Activated naive CD4-positive, alpha-beta T cell treated with anti-CD3 and anti-CD28 coated beads for 36 hours (primary cell): Measurements from ENCODE around the gene SLC6A12. TPM values are rescaled to one million over a fixed set of nuclear protein-coding genes. Genes with fewer than 3 reads are reported as not detected.

Experiments used
- CTCF ChIA-PET: fragments of 350-600 bp; sonication (Branson Sonifier 250); formaldehyde crosslinking; loops from one replicate; lab custom pipeline; 2021; ENCODE audit warnings: antibody characterized with exemption; lab: Charles Lee
- DNase-seq: peaks from one replicate; pipeline ENCODE4 v3.0.0-alpha.2; 2020
- H3K27ac Mint-ChIP-seq: one replicate; pipeline ENCODE4 v1.8.0; 2021; ENCODE audit warnings: mild to moderate bottlenecking, mixed read lengths
- H3K27me3 Mint-ChIP-seq: one replicate; pipeline ENCODE4 v1.8.0; 2021; ENCODE audit warnings: low read depth, mixed read lengths
- H3K36me3 Mint-ChIP-seq: one replicate; pipeline ENCODE4 v1.8.0; 2021; ENCODE audit warnings: low read depth, mixed read lengths
- H3K4me1 Mint-ChIP-seq: one replicate; pipeline ENCODE4 v1.8.0; 2021; ENCODE audit warnings: low read depth, mixed read lengths
- H3K4me3 Mint-ChIP-seq: one replicate; pipeline ENCODE4 v1.8.0; 2021; ENCODE audit warnings: mild to moderate bottlenecking, moderate library complexity, mixed read lengths
- H3K9me3 Mint-ChIP-seq: one replicate; pipeline ENCODE4 v1.8.0; 2021; ENCODE audit warnings: mixed read lengths
- intact Hi-C: fragments of 100-400 bp; cut with micrococcal nuclease; formaldehyde crosslinking; loops from one replicate; pipeline ENCODE4 v1.15.1; 2023
- total RNA-seq, 2 experiments: library from RNA; stranded (reverse); gene quantifications; one replicate each; pipeline ENCODE4 v1.2.3, GENCODE V29; 2021

Gene SLC6A12
- total RNA-seq, 2 experiments from 2014 or later, result 0.21 TPM; not detected in 1

DNA sequence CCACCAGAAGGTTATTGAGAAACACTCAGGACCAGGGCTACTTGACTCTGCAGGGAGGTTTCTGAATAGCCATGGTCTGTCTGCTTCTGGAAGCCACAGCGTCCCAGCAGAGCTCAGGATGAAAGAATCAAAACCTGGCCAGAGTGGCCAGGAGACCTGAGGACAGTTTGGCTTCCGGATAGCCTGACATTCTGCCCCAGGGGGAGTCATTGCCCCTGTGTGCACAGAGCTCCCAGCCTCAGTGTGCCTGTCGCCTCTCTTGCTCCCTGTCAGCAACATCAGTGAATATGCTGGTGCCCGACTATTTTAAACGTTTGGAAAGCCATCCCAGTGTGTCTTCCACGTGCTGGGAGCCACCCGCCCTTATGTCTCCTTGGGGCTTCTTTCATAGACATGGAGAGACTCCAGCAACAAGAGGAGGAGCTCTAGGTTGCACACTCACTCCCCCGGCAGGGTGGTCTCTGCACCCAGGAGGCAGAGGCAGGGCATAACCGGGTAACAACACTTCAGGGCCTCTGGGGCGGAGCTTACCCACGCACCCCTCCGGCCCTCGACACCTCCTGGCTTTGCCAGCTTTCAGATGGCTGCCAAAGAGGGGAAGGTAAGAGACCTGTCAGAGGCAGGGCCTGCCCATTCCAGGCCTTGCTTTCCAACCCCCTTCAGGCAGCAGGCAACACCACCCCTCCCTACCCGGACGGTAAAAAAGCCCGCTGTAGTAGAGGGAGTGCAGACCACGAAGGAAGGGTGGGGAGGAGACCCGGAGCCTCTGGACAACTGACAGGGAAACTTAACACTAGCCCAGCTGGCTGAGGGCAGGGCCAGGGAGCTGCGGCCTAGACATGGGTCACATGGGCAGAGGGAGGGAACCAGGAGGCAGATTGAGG is 19.0 kb upstream of the SLC6A12 start:
- Mint-ChIP-seq H3K36me3 (peaks cover 3% of the 10 kb centered on the region), H3K4me3 (no peak overlapping the region), H3K27ac (no peak overlapping the region), H3K4me1 (no peaks in the 10 kb centered on the region), H3K9me3 (peaks cover 14% of the 10 kb centered on the region), H3K27me3 (peaks cover 2% of the 10 kb centered on the region)
- intact Hi-C loops, result no loop called here
- CTCF ChIA-PET, result interaction anchor here (0.6 to 1.3 kb wide), 2 partner anchors 13 kb away, joined by 4 read pairs; no protein-coding TSS in a partner anchor
- DNase-seq, result no peak

DNA sequence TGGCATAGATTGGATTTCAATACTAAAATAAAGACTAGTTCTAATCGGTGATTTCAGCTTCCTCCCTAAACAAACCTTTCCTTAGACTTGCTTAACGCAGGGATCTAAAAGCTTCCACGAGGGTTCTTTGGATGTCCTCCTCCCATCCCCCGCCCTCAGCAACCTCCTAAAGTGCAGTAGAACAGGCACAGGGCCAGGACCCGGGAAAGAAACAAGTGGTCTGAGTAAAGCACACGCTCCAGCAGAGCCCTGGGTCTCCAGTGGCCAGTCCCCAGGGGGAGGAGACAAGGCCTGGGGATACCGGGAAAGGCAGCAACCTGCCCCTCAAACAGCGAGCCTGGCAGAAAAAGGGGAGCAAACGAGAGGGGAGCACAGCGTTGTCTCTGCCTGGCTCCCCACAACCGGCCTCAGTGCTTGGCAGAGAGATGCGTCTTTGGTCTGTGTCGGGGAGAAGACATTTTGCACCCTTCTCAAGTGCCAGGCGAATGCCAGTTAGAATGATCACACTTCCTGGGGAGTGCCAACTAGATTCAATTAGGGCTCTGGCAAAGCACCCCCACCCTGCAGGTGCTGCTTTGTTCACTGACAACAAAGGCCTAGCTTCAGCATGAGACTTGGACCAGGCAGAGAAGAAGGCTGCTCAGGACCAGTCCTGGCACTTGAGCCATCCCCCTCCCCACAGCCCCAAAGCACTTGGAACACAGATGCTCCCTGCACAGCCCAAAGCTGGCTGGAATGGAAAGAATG is 17.1 kb upstream of the SLC6A12 start:
- CTCF ChIA-PET, result interaction anchor here (0.5 to 1.0 kb wide), 2 partner anchors 10 to 390 kb away, joined by 3 to 4 read pairs; no protein-coding TSS in a partner anchor

DNA sequence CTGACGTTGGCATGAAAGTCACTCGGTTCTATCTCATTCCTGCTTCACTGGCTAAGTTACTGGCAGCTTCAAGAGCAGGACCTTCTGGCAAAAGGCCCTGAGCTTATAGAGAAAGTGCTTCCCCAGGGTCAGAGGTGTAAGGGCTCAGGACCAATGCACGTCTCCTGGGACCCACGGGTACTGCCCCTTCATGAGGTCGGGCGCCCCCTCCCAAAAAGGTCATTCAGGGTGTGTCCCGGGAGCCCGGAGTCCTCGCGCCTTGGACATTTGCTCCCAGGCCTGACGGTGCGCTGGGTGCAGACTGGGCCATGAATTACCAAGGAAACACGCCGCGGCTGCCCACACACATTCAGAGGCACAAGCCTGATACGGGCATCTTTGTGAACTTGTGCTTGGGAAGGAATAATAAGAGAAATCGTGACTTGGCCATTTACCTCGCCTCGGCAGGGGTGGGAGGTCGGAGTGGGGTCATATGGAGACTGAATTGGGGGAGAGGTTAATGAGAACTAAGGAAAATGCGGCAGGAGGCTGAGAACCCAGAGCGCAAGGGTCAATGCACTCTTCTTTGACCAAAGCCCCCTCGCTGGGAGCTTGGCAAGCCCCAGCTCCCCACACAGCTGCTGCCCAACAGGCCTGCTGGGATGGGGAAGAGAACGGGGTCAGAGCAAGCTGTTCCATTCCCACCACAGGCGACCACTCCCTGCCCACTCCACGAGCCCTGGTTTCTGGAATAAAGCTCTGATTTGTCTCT is 15.7 kb upstream of the SLC6A12 start:
- Mint-ChIP-seq H3K4me1 (no peaks in the 10 kb centered on the region), H3K9me3 (no peaks in the 10 kb centered on the region), H3K27me3 (no peaks in the 10 kb centered on the region), H3K27ac (no peak overlapping the region), H3K4me3 (no peak overlapping the region), H3K36me3 (no peaks in the 10 kb centered on the region)
- no peak for DNase-seq
- intact Hi-C loops, result no loop called here
- CTCF ChIA-PET, result no interaction called here

More for the DNA sequence above, 17.1 kb upstream of the SLC6A12 start:
- peaks cover 9% of the 10 kb centered on the region for H3K9me3 Mint-ChIP-seq
- no peaks in the 10 kb centered on the region for H3K4me1 Mint-ChIP-seq
- peaks cover 2% of the 10 kb centered on the region for H3K36me3 Mint-ChIP-seq
- H3K4me3 Mint-ChIP-seq, result no peak overlapping the region
- no peak for DNase-seq
- intact Hi-C loops, result no loop called here
- H3K27me3 Mint-ChIP-seq, result peaks cover 2% of the 10 kb centered on the region
- H3K27ac Mint-ChIP-seq, result no peak overlapping the region

DNA sequence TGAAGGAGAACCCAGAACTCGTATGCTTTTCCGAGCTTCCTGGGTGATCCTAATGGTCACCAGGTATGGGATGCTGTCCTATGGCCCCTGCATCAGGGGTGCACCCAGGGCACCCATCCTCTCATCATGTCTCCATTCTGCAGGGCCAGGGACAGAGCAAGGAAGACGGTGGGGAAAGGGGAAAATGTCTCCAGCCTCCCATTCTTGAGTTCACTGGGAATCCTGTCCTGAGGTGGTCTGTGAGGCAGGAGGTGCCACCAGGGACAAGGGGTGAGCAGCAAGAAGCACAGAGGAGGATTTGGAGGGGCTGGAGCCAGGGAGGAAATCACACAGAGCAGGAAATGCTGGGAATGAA is 14.9 kb upstream of the SLC6A12 start:
- Mint-ChIP-seq H3K36me3 (no peaks in the 10 kb centered on the region), H3K27me3 (no peaks in the 10 kb centered on the region), H3K4me3 (no peak overlapping the region), H3K9me3 (no peaks in the 10 kb centered on the region), H3K4me1 (no peaks in the 10 kb centered on the region), H3K27ac (no peak overlapping the region)
- intact Hi-C loops, result no loop called here
- CTCF ChIA-PET, result no interaction called here
- DNase-seq, result no peak

DNA sequence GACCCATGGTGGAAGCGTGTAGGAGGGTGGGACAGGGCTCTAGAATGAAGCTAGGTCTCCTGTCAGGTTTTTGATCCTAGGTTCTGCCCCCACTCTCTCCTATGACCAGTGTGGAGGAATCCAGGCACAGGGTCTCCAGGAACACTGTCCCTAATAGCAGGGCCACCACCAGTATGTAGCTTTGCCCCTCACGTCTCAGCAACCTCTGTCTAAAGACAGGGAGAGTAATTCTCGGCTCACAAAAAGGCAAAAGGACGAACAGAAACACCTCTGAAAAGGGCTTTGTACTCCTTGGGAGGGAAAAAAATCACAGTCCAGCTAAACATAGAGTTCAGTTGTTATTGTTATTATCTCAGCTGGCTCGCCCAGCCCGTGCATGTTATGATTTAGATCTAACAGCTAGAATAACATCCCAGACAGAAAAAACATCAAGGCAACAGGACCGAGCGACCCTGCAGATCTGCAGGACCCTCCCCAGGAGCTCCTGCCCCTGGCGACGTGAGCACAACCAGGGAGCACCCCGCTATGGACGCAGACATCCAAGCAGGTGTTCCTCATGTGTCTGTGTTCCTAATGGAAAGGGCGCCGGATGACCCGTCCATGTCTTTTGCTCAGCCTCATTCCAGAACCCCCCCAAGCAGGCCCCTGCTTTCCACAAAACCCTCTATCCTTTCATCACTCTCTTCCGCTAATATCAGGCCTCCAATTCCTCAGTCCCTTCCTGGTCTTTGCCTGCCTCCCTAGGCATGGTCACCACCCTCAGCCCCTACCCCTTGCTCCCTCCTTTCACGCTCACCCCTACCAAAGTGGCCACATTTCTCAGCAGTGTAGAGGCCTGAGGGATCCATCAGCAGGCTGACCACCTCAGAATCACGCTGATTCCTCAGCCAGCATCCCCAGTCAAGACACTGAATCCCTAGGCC is 14.2 kb upstream of the SLC6A12 start:
- intact Hi-C loops, result no loop called here
- CTCF ChIA-PET, result interaction anchor here (0.5 kb wide), 1 partner anchor 122 kb away, joined by 5 read pairs; no protein-coding TSS in a partner anchor
- Mint-ChIP-seq H3K9me3 (no peaks in the 10 kb centered on the region), H3K27me3 (no peaks in the 10 kb centered on the region), H3K4me1 (no peaks in the 10 kb centered on the region), H3K4me3 (no peak overlapping the region), H3K27ac (no peak overlapping the region), H3K36me3 (no peaks in the 10 kb centered on the region)
- DNase-seq, result no peak

DNA sequence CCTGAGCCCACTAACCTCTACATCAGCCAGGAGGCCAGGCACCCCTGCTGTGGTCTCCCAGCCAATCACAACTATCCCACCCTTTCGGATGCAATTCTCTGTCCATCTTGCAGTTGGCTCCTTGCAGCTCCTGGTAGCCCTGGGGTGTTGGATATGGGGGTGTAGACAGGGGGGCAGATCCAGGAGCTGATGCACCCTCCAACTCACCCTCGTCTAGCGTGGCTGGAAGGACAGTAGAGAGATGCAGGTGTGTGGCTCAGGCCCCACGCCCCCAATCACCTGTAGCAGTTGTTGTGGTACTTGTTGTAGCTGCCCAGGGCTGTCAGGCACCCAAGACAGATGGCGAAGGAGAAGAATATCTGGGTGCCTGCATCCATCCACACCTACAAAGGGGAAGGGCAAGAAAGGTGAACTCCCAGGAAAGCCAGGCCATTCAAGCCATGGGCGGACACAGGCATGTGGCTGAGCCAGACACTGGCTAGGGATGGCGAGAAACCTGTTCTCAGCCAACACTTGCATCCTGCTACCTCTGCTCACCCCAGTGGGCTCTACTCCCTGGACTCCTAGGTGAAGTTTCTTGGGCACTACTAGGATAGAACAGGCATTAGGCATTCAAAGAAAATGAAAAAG is 13.4 kb upstream of the SLC6A12 start:
- intact Hi-C loops, result no loop called here
- CTCF ChIA-PET, result interaction anchor here (0.5 kb wide), 1 partner anchor 123 kb away, joined by 5 read pairs; no protein-coding TSS in a partner anchor
- DNase-seq, result peak; percentile 2
- H3K4me1 Mint-ChIP-seq, result no peaks in the 10 kb centered on the region
- H3K9me3 Mint-ChIP-seq, result no peaks in the 10 kb centered on the region
- no peaks in the 10 kb centered on the region for H3K36me3 Mint-ChIP-seq
- H3K27ac Mint-ChIP-seq, result no peak overlapping the region
- H3K27me3 Mint-ChIP-seq, result no peaks in the 10 kb centered on the region
- no peak overlapping the region for H3K4me3 Mint-ChIP-seq

DNA sequence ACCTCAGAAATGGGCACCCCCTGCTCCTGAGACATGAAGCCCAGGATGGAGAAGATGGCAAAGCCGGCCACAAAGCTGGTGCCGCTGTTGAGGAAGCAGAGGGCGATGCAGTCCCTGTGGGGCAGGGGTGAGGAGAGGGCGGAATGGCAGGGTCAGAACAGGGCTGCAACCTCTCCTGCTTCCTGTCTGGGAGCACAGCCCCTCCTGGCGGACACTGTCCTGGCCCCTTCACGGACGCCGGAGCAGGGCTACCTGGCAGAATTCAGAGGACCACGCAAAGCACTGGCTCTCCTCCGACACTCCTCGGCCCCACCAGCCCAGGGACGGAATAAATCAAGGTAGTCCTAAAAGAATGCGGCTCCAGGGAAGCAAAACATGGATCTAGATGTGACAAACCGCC is 12.4 kb upstream of the SLC6A12 start:
- no peak overlapping the region for H3K4me3 Mint-ChIP-seq
- H3K4me1 Mint-ChIP-seq, result no peaks in the 10 kb centered on the region
- DNase-seq, result peak; percentile 2
- no peaks in the 10 kb centered on the region for H3K36me3 Mint-ChIP-seq
- H3K27ac Mint-ChIP-seq, result no peak overlapping the region
- H3K9me3 Mint-ChIP-seq, result no peaks in the 10 kb centered on the region
- CTCF ChIA-PET, result no interaction called here
- no peaks in the 10 kb centered on the region for H3K27me3 Mint-ChIP-seq
- intact Hi-C loops, result no loop called here

DNA sequence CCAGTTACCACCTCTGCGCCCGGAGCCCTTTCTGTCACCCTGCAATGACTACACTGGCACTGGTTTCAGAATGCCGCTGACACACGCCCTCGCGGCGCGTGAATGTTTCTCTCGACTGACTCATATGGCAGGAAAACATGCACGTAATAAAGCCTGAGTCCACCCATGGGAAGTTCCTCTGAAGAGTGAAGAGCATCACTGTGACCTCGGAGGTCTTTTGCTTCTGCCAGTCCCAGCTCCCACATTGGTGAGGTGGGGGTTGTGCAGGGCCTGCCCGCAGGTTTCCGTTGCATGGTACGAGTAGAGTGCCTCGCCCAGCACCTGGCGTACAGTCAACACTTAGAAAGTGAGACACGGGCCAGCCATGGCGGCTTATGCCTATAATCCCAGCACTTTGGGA is 11.1 kb upstream of the SLC6A12 start:
- no peaks in the 10 kb centered on the region for H3K27me3 Mint-ChIP-seq
- H3K9me3 Mint-ChIP-seq, result no peaks in the 10 kb centered on the region
- intact Hi-C loops, result no loop called here
- H3K27ac Mint-ChIP-seq, result no peak overlapping the region
- no peak overlapping the region for H3K4me3 Mint-ChIP-seq
- no peaks in the 10 kb centered on the region for H3K36me3 Mint-ChIP-seq
- DNase-seq, result no peak
- no peaks in the 10 kb centered on the region for H3K4me1 Mint-ChIP-seq
- CTCF ChIA-PET, result interaction anchor here (0.6 kb wide), 1 partner anchor 18 kb away, joined by 4 read pairs; no protein-coding TSS in a partner anchor

DNA sequence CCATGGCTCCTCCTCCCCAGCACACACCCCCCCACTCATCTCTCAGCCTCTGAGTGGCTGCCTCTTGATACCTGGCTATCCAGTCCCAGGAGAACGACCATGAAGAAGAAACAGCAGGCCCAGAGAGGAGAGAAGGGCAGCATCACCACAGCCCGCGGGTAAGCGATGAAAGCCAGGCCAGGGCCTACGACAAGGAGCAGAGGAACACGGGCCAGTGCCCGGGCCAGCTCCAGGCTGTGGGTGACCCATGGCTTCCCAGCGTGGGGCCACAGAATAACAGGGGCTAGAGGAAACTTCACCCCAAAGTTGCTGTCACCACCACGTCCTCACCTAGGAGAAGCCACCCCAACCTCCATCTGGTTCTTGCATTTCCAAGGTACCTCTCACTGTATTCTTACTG is 10.4 kb upstream of the SLC6A12 start:
- Mint-ChIP-seq H3K27ac (no peak overlapping the region), H3K9me3 (no peaks in the 10 kb centered on the region), H3K27me3 (no peaks in the 10 kb centered on the region), H3K4me1 (no peaks in the 10 kb centered on the region), H3K36me3 (no peaks in the 10 kb centered on the region), H3K4me3 (no peak overlapping the region)
- CTCF ChIA-PET, result interaction anchor here (1.0 kb wide), 1 partner anchor 229 kb away, joined by 3 read pairs; no protein-coding TSS in a partner anchor
- no peak for DNase-seq
- intact Hi-C loops, result no loop called here

DNA sequence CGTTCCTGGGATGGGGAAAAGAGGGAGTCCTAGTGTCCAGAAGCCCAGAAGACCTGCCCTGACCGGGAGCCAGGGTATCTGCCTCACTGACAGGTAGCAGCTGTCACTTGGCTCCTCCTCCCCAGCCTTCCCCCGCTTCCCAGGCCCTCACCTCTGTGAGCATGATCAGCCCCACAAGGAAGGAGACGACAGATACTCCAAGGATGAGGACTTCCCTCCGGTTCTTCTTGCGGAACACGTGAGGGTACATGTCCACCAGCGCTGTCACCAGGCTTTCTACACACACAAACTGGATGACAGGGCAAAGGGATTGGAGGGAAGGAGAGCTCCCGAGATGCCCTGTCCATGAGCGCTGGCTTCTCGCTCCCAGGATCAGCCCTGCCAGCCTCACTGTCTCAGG is 9.9 kb upstream of the SLC6A12 start:
- H3K27me3 Mint-ChIP-seq, result no peaks in the 10 kb centered on the region

DNA sequence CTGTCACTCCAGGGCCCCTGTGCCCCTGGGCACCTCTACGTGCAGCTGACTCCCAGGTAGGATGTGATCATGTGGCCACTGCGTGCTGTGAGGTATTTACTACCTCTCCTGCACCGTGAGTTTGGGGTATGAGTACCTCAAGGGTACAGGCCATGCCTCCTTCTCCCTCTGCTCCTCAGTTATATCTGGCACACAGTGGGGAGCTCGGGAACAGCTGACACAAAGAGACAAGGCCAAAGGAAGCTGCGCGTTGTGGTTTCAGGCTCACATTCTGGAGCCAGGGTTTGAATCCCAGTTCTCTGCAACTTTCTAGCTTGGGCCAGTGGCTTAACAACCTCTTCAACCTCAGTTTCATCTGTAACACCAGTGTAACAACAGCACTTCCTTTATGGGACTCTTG is 7.8 kb upstream of the SLC6A12 start:
- Mint-ChIP-seq H3K36me3 (no peaks in the 10 kb centered on the region), H3K27ac (no peak overlapping the region), H3K4me3 (no peak overlapping the region), H3K4me1 (no peaks in the 10 kb centered on the region), H3K27me3 (no peaks in the 10 kb centered on the region), H3K9me3 (no peaks in the 10 kb centered on the region)
- intact Hi-C loops, result no loop called here
- DNase-seq, result no peak
- CTCF ChIA-PET, result interaction anchor here (1.1 kb wide), 1 partner anchor 10 kb away, joined by 3 read pairs; no protein-coding TSS in a partner anchor

More for the DNA sequence above, 9.9 kb upstream of the SLC6A12 start:
- CTCF ChIA-PET, result interaction anchor here (1.0 kb wide), 1 partner anchor 230 kb away, joined by 3 read pairs; no protein-coding TSS in a partner anchor
- Mint-ChIP-seq H3K4me3 (no peak overlapping the region), H3K9me3 (no peaks in the 10 kb centered on the region), H3K4me1 (no peaks in the 10 kb centered on the region), H3K36me3 (no peaks in the 10 kb centered on the region), H3K27ac (no peak overlapping the region)
- DNase-seq, result no peak
- intact Hi-C loops, result no loop called here
